ENCODE measurements around the gene ITPKA.

- no peak for TF ChIP-seq POLR2AphosphoS5 (IDR thresholded peaks at IDR 0.05; ENCODE audit: low read depth)
- TF ChIP-seq CTCF (IDR thresholded peaks at IDR 0.05; ENCODE audit: insufficient read depth, low read length): no peak
These were observed 10.2 kb upstream of the ITPKA start for GRCh38 chr15:41483519-41483918.
